HepG2 (cell line): ENCODE data around the gene OTP. TPM values are rescaled to one million over a fixed set of nuclear protein-coding genes. Genes with fewer than 3 reads are reported as not detected.

Experiments
- ATAC-seq: fragments of 200-7000 bp; cut with Tn5 transposase; 3 replicates; pipeline ENCODE4 v1.9.1; 2020; ENCODE audit warnings: mild to moderate bottlenecking, moderate library complexity
- BruUV-seq: library from RNA; stranded (reverse); fragments of 400-500 nt; replicated peaks from 2 replicates; lab custom pipeline; 2021; lab: Mats Ljungman, UMichigan
- CTCF ChIA-PET: fragments of 300-600 bp; formaldehyde crosslinking; extraction: SDS; loops from one replicate; lab custom pipeline; 2021; ENCODE audit warnings: low total read pairs, inconsistent platforms, low intra/inter-chr PET ratio; lab: Yijun Ruan, JAX
- POLR2A ChIA-PET: fragments of 350-600 bp; sonication (Branson Sonifier 250); formaldehyde crosslinking; loops from one replicate; lab custom pipeline; 2020; ENCODE audit warnings: antibody characterized with exemption, inconsistent platforms; lab: Yijun Ruan, JAX
- DNase-seq: peaks from one replicate; pipeline ENCODE4 v3.0.0-alpha.2; 2015; ENCODE audit warnings: low spot score
- FAIRE-seq: peaks from 3 replicates; lab custom pipeline; 2011; peaks lifted over from hg19 to GRCh38; lab: Jason Lieb, UNC
- H2AFZ ChIP-seq: one replicate; pipeline ENCODE4 v1.6.1; 2011; ENCODE audit warnings: low read length, inconsistent platforms
- H3K27ac ChIP-seq: fragments of 300-600 bp; 3 replicates; pipeline ENCODE4 v1.8.0; 2011; ENCODE audit warnings: mixed run types, mild to moderate bottlenecking, mixed read lengths, low read length, inconsistent platforms; ENCODE audit not compliant: insufficient read depth; ENCODE audit errors: extremely low read length
- H3K27me3 ChIP-seq, 2 experiments: fragments of 200-600 bp in 1 of 2; 2 replicates in 1 of 2; 3 replicates in 1 of 2; pipeline versions ENCODE4 v1.6.0 to v1.8.0; 2011; ENCODE audit warnings: low read length in 2 of 2, mild to moderate bottlenecking in 2 of 2, moderate library complexity in 2 of 2, inconsistent platforms in 1 of 2; ENCODE audit not compliant: insufficient read depth in 2 of 2, control insufficient read depth in 1 of 2
- H3K36me3 ChIP-seq, 2 experiments: fragments of 200-600 bp in 1 of 2; replicated peaks in 1 of 2; 2 replicates in 1 of 2; 3 replicates in 1 of 2; pipeline versions ENCODE4 v1.5.1 to v1.8.0; 2011; ENCODE audit warnings: low read length in 2 of 2, inconsistent platforms in 1 of 2; ENCODE audit not compliant: insufficient read depth in 2 of 2, control insufficient read depth in 1 of 2
- H3K4me1 ChIP-seq: 2 replicates; pipeline ENCODE4 v1.5.1; 2012; ENCODE audit warnings: low read length, inconsistent platforms; ENCODE audit not compliant: insufficient read depth
- H3K4me2 ChIP-seq: 2 replicates; pipeline ENCODE4 v1.6.0; 2011; ENCODE audit warnings: low read depth, low read length, inconsistent platforms
- H3K4me3 ChIP-seq, 3 experiments: fragments of 200-600 bp in 1 of 3; sonication (generic), shearing (Covaris generic) in 1 of 3; replicated peaks in 1 of 3; 2 replicates each; pipeline ENCODE4 v1.5.1; 2011 to 2016; ENCODE audit warnings: low read length in 3 of 3, inconsistent platforms in 2 of 3, low read depth in 2 of 3, mild to moderate bottlenecking in 2 of 3, control low read depth in 1 of 3, mixed read lengths in 1 of 3; ENCODE audit not compliant: insufficient read depth in 1 of 3
- H3K79me2 ChIP-seq: one replicate; pipeline ENCODE4 v1.6.1; 2011; ENCODE audit warnings: low read length, inconsistent platforms; ENCODE audit not compliant: insufficient read depth
- H3K9ac ChIP-seq: 2 replicates; pipeline ENCODE4 v1.6.0; 2011; ENCODE audit warnings: mild to moderate bottlenecking, low read depth, low read length, inconsistent platforms; ENCODE audit not compliant: insufficient read depth
- H3K9me3 ChIP-seq: 2 replicates; pipeline ENCODE4 v1.5.1; 2012; ENCODE audit warnings: mild to moderate bottlenecking, low read length
- H4K20me1 ChIP-seq: 2 replicates; pipeline ENCODE4 v1.6.0; 2011; ENCODE audit warnings: inconsistent platforms, mild to moderate bottlenecking, low read length, moderate library complexity; ENCODE audit not compliant: insufficient read depth
- ZBTB8A ChIP-seq: sonication (generic); formaldehyde crosslinking; IDR thresholded peaks from 2 replicates; pipeline ENCODE4 v1.4.0; 2020; ENCODE audit warnings: mild to moderate bottlenecking, low read depth, missing genetic modification reagents, borderline replicate concordance
- ZNF550 ChIP-seq: sonication (generic); formaldehyde crosslinking; IDR thresholded peaks from 2 replicates; pipeline ENCODE4 v1.4.0; 2020; ENCODE audit warnings: mild to moderate bottlenecking, missing genetic modification reagents, borderline replicate concordance
- in situ Hi-C: cut with HindIII; loops from 2 replicates; pipeline ENCODE4 v1.10.0; 2017; ENCODE audit warnings: low pct_unique_long_range_greater_than_20kb; ENCODE audit not compliant: extremely low pct_ligation_motif_present
- intact Hi-C: fragments of 100-400 bp; cut with micrococcal nuclease; formaldehyde crosslinking; loops from one replicate; pipeline ENCODE4 v1.10.0; 2022; ENCODE audit not compliant: unreplicated experiment
- polyA plus RNA-seq, 8 experiments: library from polyadenylated mRNA; depleted of rRNA in 3 of 8; stranded (reverse) in 7 of 8; unstranded in 1 of 8; fragments of >200 nt; fragmentation: Illumina TruSeq in 4 of 8; extraction: Trizol in 4 of 8; gene quantifications; 2 replicates each; pipeline versions ENCODE4 v1.2.1 to v1.2.3, GENCODE V29; 2011 to 2016; ENCODE audit warnings: low read depth in 4 of 8, missing spikeins in 1 of 8, mixed read lengths in 1 of 8; ENCODE audit not compliant: insufficient read depth in 1 of 8
- total RNA-seq, 5 experiments: library from RNA; depleted of rRNA; stranded (reverse); fragments of >200 nt; fragmentation: Illumina TruSeq; extraction: Trizol; gene quantifications; 2 replicates each; pipeline ENCODE4 v1.2.3, GENCODE V29; 2016; ENCODE audit warnings: low read depth in 1 of 5
- TF ChIP-seq, protein P1 (sequence below): sonication (generic); formaldehyde crosslinking; IDR thresholded peaks from 2 replicates; pipeline ENCODE4 v1.9.0; 2021; ENCODE audit warnings: missing genetic modification reagents, borderline replicate concordance
- TF ChIP-seq, protein P2 (sequence below): sonication (generic); formaldehyde crosslinking; IDR thresholded peaks from 2 replicates; pipeline ENCODE4 v1.5.0; 2020; ENCODE audit warnings: missing genetic modification reagents

OTP gene
- total and polyA plus RNA-seq, 2 of the 13 experiments (the other 11 are each of a cell fraction or from before 2014, with no cell fraction given) = not detected

DNA sequence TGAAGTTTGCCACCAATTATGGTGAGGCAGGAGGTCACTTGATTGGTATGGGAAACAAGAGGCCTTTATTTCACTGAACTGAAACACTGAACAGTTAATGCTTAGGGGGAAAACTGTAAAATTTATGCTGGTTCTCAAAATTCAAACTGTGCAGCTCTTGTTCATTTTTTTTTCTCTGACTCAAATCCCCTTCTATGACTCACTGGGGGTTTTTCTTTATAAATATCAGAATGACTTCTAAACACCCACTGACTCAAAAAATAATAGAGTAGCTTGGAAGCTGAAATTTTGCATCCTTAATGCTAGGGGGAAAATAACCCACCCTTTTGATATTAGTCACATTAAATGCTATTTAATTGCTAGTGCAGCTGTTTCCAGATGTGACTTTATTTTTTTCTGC, 24.1 kb upstream of the OTP start:
- in situ Hi-C loops = no loop called here

DNA sequence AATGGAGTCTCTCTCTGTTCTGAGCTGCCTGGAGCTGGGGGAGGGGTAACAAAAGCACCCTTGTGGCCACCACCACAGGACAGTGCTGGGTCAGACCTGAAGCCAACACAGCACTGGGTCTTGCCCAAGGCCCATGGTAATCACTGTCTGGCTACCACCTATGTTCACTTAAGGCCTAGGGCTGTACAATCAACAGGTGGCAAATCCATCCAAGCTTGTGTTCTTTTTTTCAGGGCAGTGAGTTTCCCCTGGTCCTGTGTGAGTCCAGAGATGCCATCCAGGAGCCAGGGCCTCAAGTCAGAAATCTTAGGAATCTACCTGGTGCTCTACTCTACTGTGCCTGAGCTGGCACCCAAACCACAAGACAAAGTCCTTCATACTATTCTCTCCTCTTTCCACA, 20.1 kb upstream of the OTP start:
- CTCF ChIA-PET = no interaction called here
- Histone ChIP-seq H3K9ac (no peak overlapping the region), H3K27me3 (peaks cover 0 to 2% of the 10 kb centered on the region in 2 experiments; a peak in 1 of 5 replicates), H3K36me3 (no peaks in the 10 kb centered on the region), H4K20me1 (no peaks in the 10 kb centered on the region), H3K27ac (no peak overlapping the region), H3K9me3 (no peaks in the 10 kb centered on the region)
- ATAC-seq = no peak
- BruUV-seq = no TSS peak
- intact Hi-C loops = no loop called here
- TF ChIP-seq, protein P1, sequence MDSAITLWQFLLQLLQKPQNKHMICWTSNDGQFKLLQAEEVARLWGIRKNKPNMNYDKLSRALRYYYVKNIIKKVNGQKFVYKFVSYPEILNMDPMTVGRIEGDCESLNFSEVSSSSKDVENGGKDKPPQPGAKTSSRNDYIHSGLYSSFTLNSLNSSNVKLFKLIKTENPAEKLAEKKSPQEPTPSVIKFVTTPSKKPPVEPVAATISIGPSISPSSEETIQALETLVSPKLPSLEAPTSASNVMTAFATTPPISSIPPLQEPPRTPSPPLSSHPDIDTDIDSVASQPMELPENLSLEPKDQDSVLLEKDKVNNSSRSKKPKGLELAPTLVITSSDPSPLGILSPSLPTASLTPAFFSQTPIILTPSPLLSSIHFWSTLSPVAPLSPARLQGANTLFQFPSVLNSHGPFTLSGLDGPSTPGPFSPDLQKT (CRISPR knock-in tag) = no peak
- TF ChIP-seq, all 625 proteins: peak for 0
- POLR2A ChIA-PET = no interaction called here
- Histone ChIP-seq H3K79me2 (no peaks in the 10 kb centered on the region), H3K4me1 (no peaks in the 10 kb centered on the region), H2AFZ (no peak overlapping the region), H3K4me2 (no peak overlapping the region), H3K4me3 (no peak overlapping the region)
- in situ Hi-C loops = no loop called here
- no peak for DNase-seq
- no peak for FAIRE-seq

More for the DNA sequence above, 24.1 kb upstream of the OTP start:
- FAIRE-seq = no peak
- Histone ChIP-seq H3K4me3 (no peak overlapping the region), H3K9me3 (no peaks in the 10 kb centered on the region), H4K20me1 (no peaks in the 10 kb centered on the region)
- POLR2A ChIA-PET = no interaction called here
- no peak for TF ChIP-seq ZNF550 (CRISPR knock-in tag)
- TF ChIP-seq, protein P2, sequence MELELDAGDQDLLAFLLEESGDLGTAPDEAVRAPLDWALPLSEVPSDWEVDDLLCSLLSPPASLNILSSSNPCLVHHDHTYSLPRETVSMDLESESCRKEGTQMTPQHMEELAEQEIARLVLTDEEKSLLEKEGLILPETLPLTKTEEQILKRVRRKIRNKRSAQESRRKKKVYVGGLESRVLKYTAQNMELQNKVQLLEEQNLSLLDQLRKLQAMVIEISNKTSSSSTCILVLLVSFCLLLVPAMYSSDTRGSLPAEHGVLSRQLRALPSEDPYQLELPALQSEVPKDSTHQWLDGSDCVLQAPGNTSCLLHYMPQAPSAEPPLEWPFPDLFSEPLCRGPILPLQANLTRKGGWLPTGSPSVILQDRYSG (CRISPR knock-in tag) = no peak
- TF ChIP-seq ZBTB8A (CRISPR knock-in tag) = no peak
- TF ChIP-seq, all 625 proteins: peak for 0
- intact Hi-C loops = no loop called here
- no peak overlapping the region for H3K9ac ChIP-seq
- CTCF ChIA-PET = no interaction called here
- no peaks in the 10 kb centered on the region for H3K36me3 ChIP-seq
- H3K4me2 ChIP-seq = no peak overlapping the region
- no TSS peak for BruUV-seq
- no peak overlapping the region for H2AFZ ChIP-seq
- H3K79me2 ChIP-seq = no peaks in the 10 kb centered on the region
- H3K27me3 ChIP-seq = peaks cover 2 to 4% of the 10 kb centered on the region in 2 experiments; a peak in 2 of 5 replicates
- no peak overlapping the region for H3K27ac ChIP-seq
- no peak for DNase-seq
- H3K4me1 ChIP-seq = no peaks in the 10 kb centered on the region
- ATAC-seq = no peak
